ENCODE data around the gene PDZRN4.

PDZRN4 gene

GRCh38 chr12:41193311-41193710 is 5.2 kb downstream of the PDZRN4 start:
- no peak for DNase-seq (ENCODE audit: low spot score)
- no peak overlapping the region for H3K4me3 ChIP-seq

GRCh38 chr12:41202051-41202450 is 13.9 kb downstream of the PDZRN4 start:
- H3K4me3 ChIP-seq = no peak overlapping the region
- DNase-seq (ENCODE audit: low spot score) = no peak
- no peak overlapping the region for H3K27ac ChIP-seq
- no peak for TF ChIP-seq CTCF (IDR thresholded peaks at IDR 0.05)

More at GRCh38 chr12:41193311-41193710, 5.2 kb downstream of the PDZRN4 start:
- no peak for TF ChIP-seq CTCF (IDR thresholded peaks at IDR 0.05)
- no peak overlapping the region for H3K27ac ChIP-seq

- DNase-seq (ENCODE audit: low spot score) = no peak
- H3K4me3 ChIP-seq = peak overlapping the region; percentile 67
- peak overlapping the region; percentile 71 to 82 for H3K27ac ChIP-seq
- TF ChIP-seq CTCF (IDR thresholded peaks at IDR 0.05) = no peak
Observed at GRCh38 chr12:41205070-41205709, 17.1 kb downstream of the PDZRN4 start.

GRCh38 chr12:41206298-41206697 is 18.2 kb downstream of the PDZRN4 start:
- Histone ChIP-seq H3K27ac (peak overlapping the region; percentile 71 to 82), H3K4me3 (no peak overlapping the region)
- no peak for DNase-seq (ENCODE audit: low spot score)
- no peak for TF ChIP-seq CTCF (IDR thresholded peaks at IDR 0.05)

- no peak for TF ChIP-seq CTCF (IDR thresholded peaks at IDR 0.05)
- Histone ChIP-seq H3K4me3 (no peak overlapping the region), H3K27ac (no peak overlapping the region)
- DNase-seq (ENCODE audit: low spot score) = no peak
Observed at GRCh38 chr12:41211448-41211847, 23.3 kb downstream of the PDZRN4 start.

- DNase-seq (ENCODE audit: low spot score) = no peak
- Histone ChIP-seq H3K27ac (peak overlapping the region; percentile 51 to 57), H3K4me3 (peak overlapping the region; percentile 56)
- no peak for TF ChIP-seq CTCF (IDR thresholded peaks at IDR 0.05)
Observed at GRCh38 chr12:41212625-41213024, 24.5 kb downstream of the PDZRN4 start.

- H3K27ac ChIP-seq = peak overlapping the region; percentile 51 to 77
- no peak for TF ChIP-seq CTCF (IDR thresholded peaks at IDR 0.05)
- DNase-seq (ENCODE audit: low spot score) = no peak
- peak overlapping the region; percentile 56 for H3K4me3 ChIP-seq
Observed at GRCh38 chr12:41213107-41213506, 25.0 kb downstream of the PDZRN4 start.

All from coronary artery (tissue), 2 donors.